Body of pancreas (tissue), 4 donors: ENCODE data around the gene GULP1.

Source experiments
- POLR2A ChIP-seq, 3 donors: fragments of 450-650 bp; IDR thresholded peaks; one replicate each; pipeline ENCODE4 v1.6.1; 2016; ENCODE audit warnings: antibody characterized with exemption in 3 of 3, mild to moderate bottlenecking in 2 of 3
- TF ChIP-seq, protein P1 (sequence below), 7 experiments: fragments of 450-650 bp in 4 of 7; fragments of 200-600 bp in 3 of 7; sonication (generic) in 3 of 7; IDR thresholded peaks; one replicate each; pipeline ENCODE4 v1.5.1; 2016 to 2019; ENCODE audit warnings: antibody characterized with exemption in 7 of 7

DNA sequence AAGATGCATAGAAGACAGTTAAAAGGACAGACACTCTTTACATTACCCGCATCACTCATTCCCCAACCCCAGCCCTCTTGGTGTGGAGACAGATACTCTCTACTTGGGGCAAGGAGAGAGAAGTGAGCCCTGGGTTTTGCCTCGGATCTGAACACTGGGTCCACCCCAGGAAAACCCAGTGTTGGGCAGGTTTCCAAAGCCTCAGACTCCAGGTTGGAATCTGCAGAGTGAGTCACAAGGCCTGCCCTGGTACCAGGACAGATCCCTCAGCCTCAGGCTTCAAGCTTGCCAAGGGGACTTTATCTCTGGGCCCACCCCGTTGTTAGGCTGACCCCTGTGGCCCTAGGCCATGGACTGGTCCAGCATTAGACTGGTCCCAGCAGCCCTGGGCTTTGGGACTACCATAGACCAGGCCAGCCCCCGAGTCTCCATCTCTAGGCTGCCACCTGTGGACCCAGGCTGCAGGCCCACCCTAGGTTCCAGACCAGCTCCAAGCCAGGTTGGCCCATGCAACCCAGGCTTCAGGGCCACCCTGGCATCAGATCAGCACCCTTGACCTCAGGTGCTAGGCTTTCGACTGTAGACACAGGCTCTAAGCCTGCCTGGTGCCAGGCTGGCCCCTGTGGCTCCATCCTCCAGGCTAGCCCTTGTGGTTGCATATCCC, 112.8 kb downstream of the GULP1 start:
- TF ChIP-seq, protein P1, sequence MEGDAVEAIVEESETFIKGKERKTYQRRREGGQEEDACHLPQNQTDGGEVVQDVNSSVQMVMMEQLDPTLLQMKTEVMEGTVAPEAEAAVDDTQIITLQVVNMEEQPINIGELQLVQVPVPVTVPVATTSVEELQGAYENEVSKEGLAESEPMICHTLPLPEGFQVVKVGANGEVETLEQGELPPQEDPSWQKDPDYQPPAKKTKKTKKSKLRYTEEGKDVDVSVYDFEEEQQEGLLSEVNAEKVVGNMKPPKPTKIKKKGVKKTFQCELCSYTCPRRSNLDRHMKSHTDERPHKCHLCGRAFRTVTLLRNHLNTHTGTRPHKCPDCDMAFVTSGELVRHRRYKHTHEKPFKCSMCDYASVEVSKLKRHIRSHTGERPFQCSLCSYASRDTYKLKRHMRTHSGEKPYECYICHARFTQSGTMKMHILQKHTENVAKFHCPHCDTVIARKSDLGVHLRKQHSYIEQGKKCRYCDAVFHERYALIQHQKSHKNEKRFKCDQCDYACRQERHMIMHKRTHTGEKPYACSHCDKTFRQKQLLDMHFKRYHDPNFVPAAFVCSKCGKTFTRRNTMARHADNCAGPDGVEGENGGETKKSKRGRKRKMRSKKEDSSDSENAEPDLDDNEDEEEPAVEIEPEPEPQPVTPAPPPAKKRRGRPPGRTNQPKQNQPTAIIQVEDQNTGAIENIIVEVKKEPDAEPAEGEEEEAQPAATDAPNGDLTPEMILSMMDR (IDR thresholded peaks at IDR 0.05): no peak
- TF ChIP-seq POLR2A (IDR thresholded peaks at IDR 0.05): no peak
